ENCODE data around the gene RAP1B. TPM values are rescaled to one million over a fixed set of nuclear protein-coding genes. Genes with fewer than 3 reads are reported as not detected.

RAP1B gene
- total and polyA plus RNA-seq, 2 donors (not counting 3 experiments of a cell fraction or from before 2014, with no cell fraction given), result 147 to 174 TPM

- H3K4me2 ChIP-seq (ENCODE audit: insufficient read depth, low read length), result no peak overlapping the region
- CTCF ChIA-PET, result no interaction called here
- H3K27ac ChIP-seq (ENCODE audit: insufficient read depth, low read depth, low read length), result no peak overlapping the region
- no peaks in the 10 kb centered on the region for H3K27me3 ChIP-seq (ENCODE audit: control insufficient read depth in 2 of 2, insufficient read depth in 2 of 2, low read length in 2 of 2)
- H3K4me1 ChIP-seq (ENCODE audit: control insufficient read depth, extremely low read depth, insufficient read depth, low read length), result no peaks in the 10 kb centered on the region
- FAIRE-seq, result no peak
- DNase-seq (ENCODE audit: low read depth, low spot score), result no peak
- POLR2A ChIA-PET, result no interaction called here
- H3K9ac ChIP-seq (replicated peaks; ENCODE audit: extremely low read depth, insufficient read depth, low read length), result no peak overlapping the region
- no peaks in the 10 kb centered on the region for H3K36me3 ChIP-seq (ENCODE audit: control insufficient read depth in 2 of 2, extremely low read depth in 1 of 2, insufficient read depth in 2 of 2, low read length in 2 of 2)
- no TSS peak for BruUV-seq (replicated peaks)
- dilution Hi-C loops (cut with MboI; ENCODE audit: extremely low pct_ligation_motif_present, low sequenced_read_pairs), result no loop called here
- no peaks in the 10 kb centered on the region for H3K9me1 ChIP-seq (replicated peaks; ENCODE audit: control insufficient read depth, extremely low read depth, insufficient read depth, low read length)
- no peaks in the 10 kb centered on the region for H3K9me3 ChIP-seq (replicated peaks; ENCODE audit: control insufficient read depth, insufficient read depth, low read length)
- no peaks in the 10 kb centered on the region for H3K79me2 ChIP-seq (ENCODE audit: control insufficient read depth, insufficient read depth, low read length)
- H2AFZ ChIP-seq (ENCODE audit: low read depth, low read length), result no peak overlapping the region
- TF ChIP-seq FOS (IDR thresholded peaks at IDR 0.05; ENCODE audit: borderline replicate concordance, insufficient read depth, low read length), result no peak
- no peak for TF ChIP-seq GATA2 (IDR thresholded peaks at IDR 0.05; ENCODE audit: insufficient read depth, insufficient read length, low read depth, low read length)
- no peak for TF ChIP-seq MYC (IDR thresholded peaks at IDR 0.05; ENCODE audit: low read depth, low read length)
- no peak for TF ChIP-seq CTCF (IDR thresholded peaks at IDR 0.05; ENCODE audit: extremely low read depth in 1 of 2, insufficient read depth in 1 of 2, low read depth in 1 of 2, low read length in 2 of 2)
- TF ChIP-seq MAX (IDR thresholded peaks at IDR 0.05; ENCODE audit: insufficient read depth, insufficient read length), result no peak
- no peak for TF ChIP-seq EZH2 (IDR thresholded peaks at IDR 0.05; ENCODE audit: borderline replicate concordance, low read depth, low read length, severe bottlenecking)
- TF ChIP-seq POLR2AphosphoS5 (IDR thresholded peaks at IDR 0.05; ENCODE audit: insufficient read depth, low read depth, low read length), result no peak
- TF ChIP-seq POLR2A (IDR thresholded peaks at IDR 0.05; ENCODE audit: low read depth, low read length), result no peak
- no peak for TF ChIP-seq JUN (IDR thresholded peaks at IDR 0.05; ENCODE audit: borderline replicate concordance, insufficient read depth, insufficient read length, low read depth)
- intact Hi-C loops (cut with micrococcal nuclease), result no loop called here
- H4K20me1 ChIP-seq (replicated peaks; ENCODE audit: control insufficient read depth, extremely low read depth, insufficient read depth, low read length), result no peaks in the 10 kb centered on the region
- no peak overlapping the region for H3K4me3 ChIP-seq (replicated peaks in 1 of 3; ENCODE audit: insufficient read depth in 1 of 3, low read depth in 1 of 3, low read length in 3 of 3)
These were observed 21.5 kb upstream of the RAP1B start for GRCh38 chr12:68589194-68589593.
